Measurements from ENCODE around the gene DFFA.

DNA sequence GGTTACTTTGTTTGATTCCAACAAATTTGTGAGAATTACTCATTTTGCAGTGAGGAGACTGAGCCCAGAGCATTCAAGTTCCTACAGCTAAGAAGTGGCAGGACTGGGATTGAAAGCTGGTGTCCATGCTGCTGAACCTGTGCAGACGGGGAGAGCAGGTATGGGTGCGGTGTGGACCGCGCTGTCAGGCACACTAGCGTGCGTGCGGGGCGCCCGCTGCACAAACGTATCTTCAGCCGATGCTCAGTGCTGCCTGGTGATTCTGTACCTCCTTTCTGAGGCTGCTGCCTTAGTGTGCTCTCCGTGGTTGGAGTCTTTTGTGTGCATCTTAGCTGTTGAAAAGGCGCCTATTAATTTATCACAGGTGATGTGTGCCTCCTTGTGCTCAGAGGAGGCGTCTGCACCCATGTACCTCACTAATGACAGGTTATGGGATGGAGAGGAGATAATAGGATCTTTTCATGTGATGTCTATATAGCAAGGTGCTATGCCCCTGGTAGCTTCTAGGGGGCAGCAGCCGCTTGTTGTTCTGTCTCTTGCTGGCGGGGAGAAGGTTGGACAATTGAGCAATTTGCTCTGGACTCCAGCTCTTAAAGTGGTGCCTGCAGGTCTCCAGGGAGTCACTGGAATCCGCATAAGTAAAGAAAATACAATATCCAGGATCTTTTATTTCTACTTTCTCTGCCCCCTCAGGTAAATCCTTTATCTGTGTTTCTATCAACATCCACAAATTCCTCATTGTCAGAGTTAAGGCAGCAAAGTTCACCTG is 35.0 kb upstream of the DFFA start:
- TF ChIP-seq POLR2A (IDR thresholded peaks at IDR 0.05) (no peak), POLR2AphosphoS5 (IDR thresholded peaks at IDR 0.05) (peak in 1 of 3 donors; percentile 26)
- TF ChIP-seq, protein P1, sequence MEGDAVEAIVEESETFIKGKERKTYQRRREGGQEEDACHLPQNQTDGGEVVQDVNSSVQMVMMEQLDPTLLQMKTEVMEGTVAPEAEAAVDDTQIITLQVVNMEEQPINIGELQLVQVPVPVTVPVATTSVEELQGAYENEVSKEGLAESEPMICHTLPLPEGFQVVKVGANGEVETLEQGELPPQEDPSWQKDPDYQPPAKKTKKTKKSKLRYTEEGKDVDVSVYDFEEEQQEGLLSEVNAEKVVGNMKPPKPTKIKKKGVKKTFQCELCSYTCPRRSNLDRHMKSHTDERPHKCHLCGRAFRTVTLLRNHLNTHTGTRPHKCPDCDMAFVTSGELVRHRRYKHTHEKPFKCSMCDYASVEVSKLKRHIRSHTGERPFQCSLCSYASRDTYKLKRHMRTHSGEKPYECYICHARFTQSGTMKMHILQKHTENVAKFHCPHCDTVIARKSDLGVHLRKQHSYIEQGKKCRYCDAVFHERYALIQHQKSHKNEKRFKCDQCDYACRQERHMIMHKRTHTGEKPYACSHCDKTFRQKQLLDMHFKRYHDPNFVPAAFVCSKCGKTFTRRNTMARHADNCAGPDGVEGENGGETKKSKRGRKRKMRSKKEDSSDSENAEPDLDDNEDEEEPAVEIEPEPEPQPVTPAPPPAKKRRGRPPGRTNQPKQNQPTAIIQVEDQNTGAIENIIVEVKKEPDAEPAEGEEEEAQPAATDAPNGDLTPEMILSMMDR (IDR thresholded peaks at IDR 0.05): peak; percentile 39 to 85 (median 82)

Measured in breast epithelium (tissue), 3 donors.